HepG2 (cell line): Measurements from ENCODE around the gene CERS5. TPM values are rescaled to one million over a fixed set of nuclear protein-coding genes. Genes with fewer than 3 reads are reported as not detected.

Experiments
- ATAC-seq: fragments of 200-7000 bp; cut with Tn5 transposase; 3 replicates; pipeline ENCODE4 v1.9.1; 2020; ENCODE audit warnings: mild to moderate bottlenecking, moderate library complexity
- BruUV-seq: library from RNA; stranded (reverse); fragments of 400-500 nt; replicated peaks from 2 replicates; lab custom pipeline; 2021; lab: Mats Ljungman, UMichigan
- CTCF ChIA-PET: fragments of 300-600 bp; formaldehyde crosslinking; extraction: SDS; loops from one replicate; lab custom pipeline; 2021; ENCODE audit warnings: low total read pairs, inconsistent platforms, low intra/inter-chr PET ratio; lab: Yijun Ruan, JAX
- POLR2A ChIA-PET: fragments of 350-600 bp; sonication (Branson Sonifier 250); formaldehyde crosslinking; loops from one replicate; lab custom pipeline; 2020; ENCODE audit warnings: antibody characterized with exemption, inconsistent platforms; lab: Yijun Ruan, JAX
- DNase-seq: peaks from one replicate; pipeline ENCODE4 v3.0.0-alpha.2; 2015; ENCODE audit warnings: low spot score
- FAIRE-seq: peaks from 3 replicates; lab custom pipeline; 2011; peaks lifted over from hg19 to GRCh38; lab: Jason Lieb, UNC
- H2AFZ ChIP-seq: one replicate; pipeline ENCODE4 v1.6.1; 2011; ENCODE audit warnings: low read length, inconsistent platforms
- H3K27ac ChIP-seq: fragments of 300-600 bp; 3 replicates; pipeline ENCODE4 v1.8.0; 2011; ENCODE audit warnings: mixed run types, mild to moderate bottlenecking, mixed read lengths, low read length, inconsistent platforms; ENCODE audit not compliant: insufficient read depth; ENCODE audit errors: extremely low read length
- H3K27me3 ChIP-seq, 2 experiments: fragments of 200-600 bp in 1 of 2; 2 replicates in 1 of 2; 3 replicates in 1 of 2; pipeline versions ENCODE4 v1.6.0 to v1.8.0; 2011; ENCODE audit warnings: low read length in 2 of 2, mild to moderate bottlenecking in 2 of 2, moderate library complexity in 2 of 2, inconsistent platforms in 1 of 2; ENCODE audit not compliant: insufficient read depth in 2 of 2, control insufficient read depth in 1 of 2
- H3K36me3 ChIP-seq, 2 experiments: fragments of 200-600 bp in 1 of 2; replicated peaks in 1 of 2; 2 replicates in 1 of 2; 3 replicates in 1 of 2; pipeline versions ENCODE4 v1.5.1 to v1.8.0; 2011; ENCODE audit warnings: low read length in 2 of 2, inconsistent platforms in 1 of 2; ENCODE audit not compliant: insufficient read depth in 2 of 2, control insufficient read depth in 1 of 2
- H3K4me1 ChIP-seq: 2 replicates; pipeline ENCODE4 v1.5.1; 2012; ENCODE audit warnings: low read length, inconsistent platforms; ENCODE audit not compliant: insufficient read depth
- H3K4me2 ChIP-seq: 2 replicates; pipeline ENCODE4 v1.6.0; 2011; ENCODE audit warnings: low read depth, low read length, inconsistent platforms
- H3K4me3 ChIP-seq, 3 experiments: fragments of 200-600 bp in 1 of 3; sonication (generic), shearing (Covaris generic) in 1 of 3; replicated peaks in 1 of 3; 2 replicates each; pipeline ENCODE4 v1.5.1; 2011 to 2016; ENCODE audit warnings: low read length in 3 of 3, inconsistent platforms in 2 of 3, low read depth in 2 of 3, mild to moderate bottlenecking in 2 of 3, control low read depth in 1 of 3, mixed read lengths in 1 of 3; ENCODE audit not compliant: insufficient read depth in 1 of 3
- H3K79me2 ChIP-seq: one replicate; pipeline ENCODE4 v1.6.1; 2011; ENCODE audit warnings: low read length, inconsistent platforms; ENCODE audit not compliant: insufficient read depth
- H3K9ac ChIP-seq: 2 replicates; pipeline ENCODE4 v1.6.0; 2011; ENCODE audit warnings: mild to moderate bottlenecking, low read depth, low read length, inconsistent platforms; ENCODE audit not compliant: insufficient read depth
- H3K9me3 ChIP-seq: 2 replicates; pipeline ENCODE4 v1.5.1; 2012; ENCODE audit warnings: mild to moderate bottlenecking, low read length
- H4K20me1 ChIP-seq: 2 replicates; pipeline ENCODE4 v1.6.0; 2011; ENCODE audit warnings: inconsistent platforms, mild to moderate bottlenecking, low read length, moderate library complexity; ENCODE audit not compliant: insufficient read depth
- BORCS8-MEF2B ChIP-seq: sonication (generic); formaldehyde crosslinking; IDR thresholded peaks from 2 replicates; pipeline ENCODE4 v1.8.0; 2022; ENCODE audit warnings: mild to moderate bottlenecking, missing genetic modification reagents
- EP300 ChIP-seq, 3 experiments: sonication (generic) in 1 of 3; formaldehyde crosslinking in 1 of 3; IDR thresholded peaks; 2 replicates each; pipeline versions ENCODE4 v1.5.1 to v1.6.1; 2011 to 2020; ENCODE audit warnings: low read depth in 2 of 3, low read length in 2 of 3, borderline replicate concordance in 1 of 3, improper control_type of control experiment in 1 of 3, mild to moderate bottlenecking in 1 of 3, missing genetic modification reagents in 1 of 3, moderate library complexity in 1 of 3
- IRF2 ChIP-seq: IDR thresholded peaks from 2 replicates; pipeline ENCODE4 v1.6.1; 2018; ENCODE audit warnings: missing genetic modification reagents, missing compliant biosample characterization
- KDM2A ChIP-seq: sonication (generic); formaldehyde crosslinking; IDR thresholded peaks from 2 replicates; pipeline ENCODE4 v1.4.0; 2020; ENCODE audit warnings: low read depth, missing genetic modification reagents, borderline replicate concordance
- KDM6A ChIP-seq: IDR thresholded peaks from 2 replicates; pipeline ENCODE4 v1.6.1; 2016; ENCODE audit warnings: low read depth
- NFATC3 ChIP-seq: sonication (generic); formaldehyde crosslinking; IDR thresholded peaks from 2 replicates; pipeline ENCODE4 v1.5.1; 2020; ENCODE audit warnings: mild to moderate bottlenecking, missing genetic modification reagents
- NRL ChIP-seq: sonication (generic); formaldehyde crosslinking; IDR thresholded peaks from 2 replicates; pipeline ENCODE4 v1.5.0; 2020; ENCODE audit warnings: missing genetic modification reagents, mild to moderate bottlenecking, moderate library complexity, borderline replicate concordance
- RXRB ChIP-seq: IDR thresholded peaks from 2 replicates; pipeline ENCODE4 v1.6.1; 2016; ENCODE audit warnings: borderline replicate concordance, missing genetic modification reagents, missing compliant biosample characterization
- ZNF564 ChIP-seq: sonication (generic); formaldehyde crosslinking; IDR thresholded peaks from 2 replicates; pipeline ENCODE4 v1.8.1; 2023; ENCODE audit warnings: mild to moderate bottlenecking, missing genetic modification reagents
- ZNF619 ChIP-seq: sonication (generic); formaldehyde crosslinking; IDR thresholded peaks from 2 replicates; pipeline ENCODE4 v1.4.0; 2020; ENCODE audit warnings: mild to moderate bottlenecking, missing genetic modification reagents
- ZNF792 ChIP-seq: IDR thresholded peaks from 2 replicates; pipeline ENCODE4 v1.6.1; 2016
- ZSCAN25 ChIP-seq: sonication (generic); formaldehyde crosslinking; IDR thresholded peaks from 2 replicates; pipeline ENCODE4 v1.8.0; 2022; ENCODE audit warnings: mild to moderate bottlenecking, missing genetic modification reagents
- WGBS: methylation state at CpG from one replicate; pipeline ENCODE4 v1.1.6; 2017; ENCODE audit warnings: low lambda C conversion rate; 5-methylcytosine and 5-hydroxymethylcytosine counted together
- in situ Hi-C: cut with HindIII; loops from 2 replicates; pipeline ENCODE4 v1.10.0; 2017; ENCODE audit warnings: low pct_unique_long_range_greater_than_20kb; ENCODE audit not compliant: extremely low pct_ligation_motif_present
- intact Hi-C: fragments of 100-400 bp; cut with micrococcal nuclease; formaldehyde crosslinking; loops from one replicate; pipeline ENCODE4 v1.10.0; 2022; ENCODE audit not compliant: unreplicated experiment
- polyA plus RNA-seq, 8 experiments: library from polyadenylated mRNA; depleted of rRNA in 3 of 8; stranded (reverse) in 7 of 8; unstranded in 1 of 8; fragments of >200 nt; fragmentation: Illumina TruSeq in 4 of 8; extraction: Trizol in 4 of 8; gene quantifications; 2 replicates each; pipeline versions ENCODE4 v1.2.1 to v1.2.3, GENCODE V29; 2011 to 2016; ENCODE audit warnings: low read depth in 4 of 8, missing spikeins in 1 of 8, mixed read lengths in 1 of 8; ENCODE audit not compliant: insufficient read depth in 1 of 8
- total RNA-seq, 5 experiments: library from RNA; depleted of rRNA; stranded (reverse); fragments of >200 nt; fragmentation: Illumina TruSeq; extraction: Trizol; gene quantifications; 2 replicates each; pipeline ENCODE4 v1.2.3, GENCODE V29; 2016; ENCODE audit warnings: low read depth in 1 of 5
- TF ChIP-seq, protein P1 (sequence below): sonication (generic); formaldehyde crosslinking; IDR thresholded peaks from 2 replicates; pipeline ENCODE4 v1.5.1; 2020; ENCODE audit warnings: missing genetic modification reagents, mild to moderate bottlenecking, borderline replicate concordance
- TF ChIP-seq, protein P2 (sequence below): sonication (generic); formaldehyde crosslinking; IDR thresholded peaks from 2 replicates; pipeline ENCODE4 v1.8.0; 2022; ENCODE audit warnings: mild to moderate bottlenecking, missing genetic modification reagents
- TF ChIP-seq, protein P3 (sequence below): sonication (generic); formaldehyde crosslinking; IDR thresholded peaks from 2 replicates; pipeline ENCODE4 v1.9.0; 2022; ENCODE audit warnings: missing genetic modification reagents, mild to moderate bottlenecking, borderline replicate concordance
- TF ChIP-seq, protein P4 (sequence below): sonication (generic); formaldehyde crosslinking; IDR thresholded peaks from 2 replicates; pipeline ENCODE4 v1.5.0; 2020; ENCODE audit warnings: missing genetic modification reagents

Gene CERS5
- total and polyA plus RNA-seq, 2 of the 13 experiments (the other 11 are each of a cell fraction or from before 2014, with no cell fraction given): 22.3 to 48.8 TPM

DNA sequence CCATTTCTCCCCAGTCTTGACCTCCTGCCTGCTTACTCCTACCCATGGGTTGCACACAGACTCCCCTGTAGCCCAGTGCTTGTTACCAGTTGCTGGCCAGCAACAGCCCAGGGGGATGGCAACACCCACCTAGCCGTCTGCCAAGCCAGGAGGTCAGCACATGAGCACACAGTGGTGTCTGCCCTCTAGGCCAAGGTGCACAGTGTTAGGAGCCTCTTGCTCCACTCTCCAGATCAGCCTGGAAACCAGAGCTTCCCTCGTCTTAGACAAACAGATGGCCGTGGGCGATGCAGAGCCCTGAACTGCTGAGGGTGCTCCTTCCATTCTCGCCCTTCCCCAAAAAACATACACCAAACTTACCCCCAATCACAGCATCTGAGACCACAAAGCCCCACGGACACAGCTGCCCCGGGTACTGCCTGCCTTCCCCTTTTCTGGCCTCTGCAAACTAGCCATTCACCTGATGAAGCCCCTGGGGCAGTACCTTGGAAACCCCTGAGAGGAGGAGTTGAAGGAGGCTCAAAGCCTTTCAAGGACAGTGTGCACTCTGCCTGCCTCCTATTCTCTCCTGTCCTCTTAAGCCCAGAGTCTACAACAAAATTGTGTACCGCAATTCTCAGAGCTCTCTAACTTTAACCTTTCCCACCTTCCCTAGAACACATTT lies 64.4 kb downstream of the CERS5 start:
- CTCF ChIA-PET: no interaction called here
- POLR2A ChIA-PET: interaction anchor here (1.1 to 4.6 kb wide), 6 partner anchors 8 to 298 kb away, joined by 3 to 93 read pairs (median 18); partner anchors contain the start of genes COX14, LARP4 and SMARCD1
- Histone ChIP-seq H3K9ac (peak overlapping the region; percentile 72), H3K4me3 (peak overlapping the region in 1 of 3 experiments; percentile 13; a peak in 1 of 6 replicates), H2AFZ (no peak overlapping the region), H3K4me2 (peak overlapping the region; percentile 96), H4K20me1 (no peaks in the 10 kb centered on the region), H3K9me3 (no peaks in the 10 kb centered on the region), H3K36me3 (peaks cover 8 to 27% of the 10 kb centered on the region in 2 experiments), H3K4me1 (peaks cover 58% of the 10 kb centered on the region), H3K79me2 (no peaks in the 10 kb centered on the region), H3K27ac (peak overlapping the region; percentile 73), H3K27me3 (no peaks in the 10 kb centered on the region)
- in situ Hi-C loops (no loop called here), intact Hi-C loops (no loop called here)
- FAIRE-seq (peak; percentile 74), DNase-seq (no peak), ATAC-seq (peak; percentile 58)
- 32% methylated on average over 3 of the region's 8 CpGs for WGBS
- BruUV-seq: no TSS peak
- TF ChIP-seq, protein P1, sequence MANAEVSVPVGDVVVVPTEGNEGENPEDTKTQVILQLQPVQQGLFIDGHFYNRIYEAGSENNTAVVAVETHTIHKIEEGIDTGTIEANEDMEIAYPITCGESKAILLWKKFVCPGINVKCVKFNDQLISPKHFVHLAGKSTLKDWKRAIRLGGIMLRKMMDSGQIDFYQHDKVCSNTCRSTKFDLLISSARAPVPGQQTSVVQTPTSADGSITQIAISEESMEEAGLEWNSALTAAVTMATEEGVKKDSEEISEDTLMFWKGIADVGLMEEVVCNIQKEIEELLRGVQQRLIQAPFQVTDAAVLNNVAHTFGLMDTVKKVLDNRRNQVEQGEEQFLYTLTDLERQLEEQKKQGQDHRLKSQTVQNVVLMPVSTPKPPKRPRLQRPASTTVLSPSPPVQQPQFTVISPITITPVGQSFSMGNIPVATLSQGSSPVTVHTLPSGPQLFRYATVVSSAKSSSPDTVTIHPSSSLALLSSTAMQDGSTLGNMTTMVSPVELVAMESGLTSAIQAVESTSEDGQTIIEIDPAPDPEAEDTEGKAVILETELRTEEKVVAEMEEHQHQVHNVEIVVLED: peak; percentile 26; the same call in 1 of the 2 replicates
- TF ChIP-seq ZNF792 (peak; percentile 41; the same call in 1 of the 2 replicates), EP300 (IDR thresholded peaks at IDR 0.05; ENCODE audit: low read depth in 2 of 2, low read length in 2 of 2) (no peak), EP300 (CRISPR knock-in tag; IDR thresholded peaks at IDR 0.05; ENCODE audit: borderline replicate concordance) (peak; percentile 55; the same call in 1 of the 2 replicates), ZSCAN25 (CRISPR knock-in tag) (peak; percentile 46; the same call in 1 of the 2 replicates), NFATC3 (no peak), NRL (CRISPR knock-in tag) (no peak), KDM2A (CRISPR knock-in tag) (peak; percentile 50; the same call in 1 of the 2 replicates), BORCS8-MEF2B (CRISPR knock-in tag) (peak; percentile 59; the same call in 1 of the 2 replicates), IRF2 (CRISPR knock-in tag) (0 out of 2 replicates have a peak, but pooled peaks have one; percentile 26), KDM6A (peak; percentile 57; the same call in 1 of the 2 replicates), ZNF564 (no peak), RXRB (0 out of 2 replicates have a peak, but pooled peaks have one; percentile 26), ZNF619 (CRISPR knock-in tag) (peak; percentile 43; the same call in 1 of the 2 replicates)
- TF ChIP-seq, protein P2, sequence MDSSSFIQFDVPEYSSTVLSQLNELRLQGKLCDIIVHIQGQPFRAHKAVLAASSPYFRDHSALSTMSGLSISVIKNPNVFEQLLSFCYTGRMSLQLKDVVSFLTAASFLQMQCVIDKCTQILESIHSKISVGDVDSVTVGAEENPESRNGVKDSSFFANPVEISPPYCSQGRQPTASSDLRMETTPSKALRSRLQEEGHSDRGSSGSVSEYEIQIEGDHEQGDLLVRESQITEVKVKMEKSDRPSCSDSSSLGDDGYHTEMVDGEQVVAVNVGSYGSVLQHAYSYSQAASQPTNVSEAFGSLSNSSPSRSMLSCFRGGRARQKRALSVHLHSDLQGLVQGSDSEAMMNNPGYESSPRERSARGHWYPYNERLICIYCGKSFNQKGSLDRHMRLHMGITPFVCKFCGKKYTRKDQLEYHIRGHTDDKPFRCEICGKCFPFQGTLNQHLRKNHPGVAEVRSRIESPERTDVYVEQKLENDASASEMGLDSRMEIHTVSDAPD: 0 out of 2 replicates have a peak, but pooled peaks have one; percentile 51
- TF ChIP-seq, protein P3, sequence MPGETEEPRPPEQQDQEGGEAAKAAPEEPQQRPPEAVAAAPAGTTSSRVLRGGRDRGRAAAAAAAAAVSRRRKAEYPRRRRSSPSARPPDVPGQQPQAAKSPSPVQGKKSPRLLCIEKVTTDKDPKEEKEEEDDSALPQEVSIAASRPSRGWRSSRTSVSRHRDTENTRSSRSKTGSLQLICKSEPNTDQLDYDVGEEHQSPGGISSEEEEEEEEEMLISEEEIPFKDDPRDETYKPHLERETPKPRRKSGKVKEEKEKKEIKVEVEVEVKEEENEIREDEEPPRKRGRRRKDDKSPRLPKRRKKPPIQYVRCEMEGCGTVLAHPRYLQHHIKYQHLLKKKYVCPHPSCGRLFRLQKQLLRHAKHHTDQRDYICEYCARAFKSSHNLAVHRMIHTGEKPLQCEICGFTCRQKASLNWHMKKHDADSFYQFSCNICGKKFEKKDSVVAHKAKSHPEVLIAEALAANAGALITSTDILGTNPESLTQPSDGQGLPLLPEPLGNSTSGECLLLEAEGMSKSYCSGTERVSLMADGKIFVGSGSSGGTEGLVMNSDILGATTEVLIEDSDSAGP: no peak
- TF ChIP-seq, protein P4, sequence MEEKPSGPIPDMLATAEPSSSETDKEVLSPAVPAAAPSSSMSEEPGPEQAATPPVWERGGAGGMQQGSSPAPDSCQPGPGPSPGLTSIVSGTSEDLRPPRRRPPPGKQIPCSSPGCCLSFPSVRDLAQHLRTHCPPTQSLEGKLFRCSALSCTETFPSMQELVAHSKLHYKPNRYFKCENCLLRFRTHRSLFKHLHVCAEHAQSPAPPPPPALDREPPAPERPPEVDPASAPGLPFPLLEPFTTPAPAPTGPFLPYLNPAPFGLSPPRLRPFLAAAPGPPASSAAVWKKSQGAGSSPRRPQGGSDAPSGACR (CRISPR knock-in tag): peak; percentile 43; the same call in 1 of the 2 replicates
